HG03520 (cell line): ENCODE results near the gene FOXD1.
"Not testable (repeated sequence)": the region's sequence is repeated elsewhere in the genome, so short reads cannot be mapped to it uniquely, and the experiment has no call there.

Source experiments
- ATAC-seq: cut with Tn5 transposase; IDR thresholded peaks from one replicate; pipeline ENCODE4 v1.9.1; 2021; ENCODE audit warnings: mild to moderate bottlenecking, moderate library complexity; ENCODE audit not compliant: unreplicated experiment

The FOXD1 gene

GRCh38 chr5:73448463-73449136 is at the start of gene FOXD1:
TSS of gene FOXD1 (minus strand) at chr5:73448777. CDS start at chr5:73448362, 415 bp downstream.
- ATAC-seq, result no peak

DNA sequence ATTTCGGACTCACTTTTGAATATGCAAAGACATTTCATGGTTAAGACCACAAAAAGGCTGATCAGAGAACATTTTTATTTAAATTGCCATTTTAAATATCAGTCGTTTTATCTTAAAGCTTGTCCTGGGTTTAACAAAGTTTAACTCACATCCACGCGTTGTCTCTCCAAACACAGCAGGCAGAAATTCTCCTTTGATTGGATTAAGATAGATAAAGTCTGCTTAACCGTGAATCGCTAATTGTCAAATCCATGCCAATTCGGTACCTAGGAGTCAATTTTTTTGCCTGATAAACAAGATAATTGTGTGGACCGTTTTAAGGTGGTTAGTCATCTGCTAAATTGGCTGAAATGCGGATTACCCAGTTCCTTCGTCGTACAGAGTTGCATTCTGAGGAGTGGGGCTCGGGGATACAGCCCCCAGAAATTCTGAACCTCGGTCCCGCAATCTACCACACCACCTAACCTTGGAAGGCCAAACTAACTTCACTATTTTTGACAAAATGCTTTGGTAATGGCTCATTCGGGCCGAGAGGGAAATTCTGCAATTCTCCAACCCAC is 49.0 kb upstream of the FOXD1 start:
- no peak for ATAC-seq

DNA sequence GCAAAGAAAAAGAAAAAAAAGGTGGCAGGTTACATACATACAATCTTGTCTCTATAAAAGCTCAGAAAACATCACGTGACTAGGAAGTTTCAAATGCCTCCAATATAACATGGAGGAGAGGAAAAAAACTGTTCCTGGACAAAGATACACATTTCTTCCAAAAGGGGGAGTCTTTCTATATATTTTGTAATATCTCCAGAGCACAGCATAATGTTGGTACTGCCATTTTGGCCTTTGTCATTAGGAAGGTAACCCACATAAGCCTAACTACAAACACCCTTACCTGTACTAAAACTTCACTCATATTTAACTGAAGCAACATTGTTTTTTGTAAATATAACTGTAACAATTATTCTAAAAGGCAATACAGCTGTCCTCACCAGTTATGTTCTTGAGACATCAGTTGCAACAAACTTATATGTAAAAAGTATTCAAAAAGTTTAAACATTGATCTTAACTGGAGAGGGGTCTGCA is 48.4 kb upstream of the FOXD1 start:
- no peak for ATAC-seq

DNA sequence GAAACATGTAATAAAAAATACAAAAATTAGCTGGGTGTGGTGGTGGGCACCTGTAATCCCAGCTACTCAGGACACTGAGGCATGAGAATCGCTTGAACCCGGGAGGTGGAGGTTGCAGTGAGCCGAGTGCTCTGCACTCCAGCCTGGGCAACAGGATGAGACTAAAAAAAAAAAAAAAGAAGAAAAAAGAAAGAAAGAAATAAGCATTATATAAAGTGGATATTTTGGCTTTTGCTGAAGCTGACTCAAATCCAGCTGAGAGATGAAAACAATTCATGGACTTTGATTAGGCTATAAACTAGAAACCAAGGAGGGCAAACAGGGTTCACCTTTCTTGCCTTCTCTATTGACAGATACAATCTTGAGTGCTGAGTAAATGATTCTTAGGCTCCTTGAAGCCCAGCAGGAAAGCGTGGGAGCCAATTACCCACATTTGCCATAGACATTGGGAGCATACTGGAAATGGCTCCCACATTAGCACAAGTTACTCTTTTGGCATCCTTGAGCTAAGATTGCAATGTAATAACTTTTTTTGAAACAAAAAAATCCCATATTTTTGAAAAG is 47.3 kb upstream of the FOXD1 start:
- ATAC-seq, result no peak

DNA sequence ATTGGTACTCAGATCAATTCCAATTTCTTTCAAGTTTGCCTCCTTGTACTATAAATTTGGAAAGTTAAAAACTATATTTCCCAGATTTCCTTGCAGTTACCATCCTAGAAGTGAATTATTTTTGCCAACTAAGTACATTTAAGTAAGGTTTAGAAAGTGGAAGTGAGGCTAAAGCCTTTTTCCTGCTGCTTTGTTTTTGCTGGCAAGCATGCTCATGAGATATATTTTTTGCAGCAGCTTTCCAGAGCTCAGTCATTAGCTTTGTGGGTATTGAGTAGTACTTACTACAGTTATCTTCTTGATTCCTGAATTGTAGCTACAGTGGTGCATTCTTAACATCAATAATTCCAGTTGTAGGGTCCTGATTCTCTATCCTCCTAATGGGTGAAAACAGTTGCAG is 46.1 kb upstream of the FOXD1 start:
- no peak for ATAC-seq

- ATAC-seq, result no peak
Observed at GRCh38 chr5:73493421-73493820, 44.8 kb upstream of the FOXD1 start.

DNA sequence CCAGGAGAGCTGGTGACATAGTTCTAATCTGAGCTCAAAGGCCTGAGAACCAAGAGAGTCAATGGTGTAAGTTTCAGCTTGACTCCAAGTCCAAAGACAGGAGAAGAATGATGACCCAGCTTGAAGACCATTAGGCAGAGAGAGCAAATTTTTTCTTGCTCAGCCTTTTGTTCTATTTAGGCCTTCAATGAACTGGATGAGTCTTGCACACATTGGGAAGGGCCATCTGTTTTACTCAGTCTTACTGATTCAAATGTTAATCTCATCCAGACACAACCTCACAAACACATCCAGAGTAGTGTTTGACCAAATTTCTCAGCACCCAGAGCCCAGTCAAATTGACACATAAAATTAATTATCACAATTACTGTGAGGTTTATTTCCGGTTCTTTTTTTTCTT is 42.6 kb upstream of the FOXD1 start:
- ATAC-seq, result no peak

DNA sequence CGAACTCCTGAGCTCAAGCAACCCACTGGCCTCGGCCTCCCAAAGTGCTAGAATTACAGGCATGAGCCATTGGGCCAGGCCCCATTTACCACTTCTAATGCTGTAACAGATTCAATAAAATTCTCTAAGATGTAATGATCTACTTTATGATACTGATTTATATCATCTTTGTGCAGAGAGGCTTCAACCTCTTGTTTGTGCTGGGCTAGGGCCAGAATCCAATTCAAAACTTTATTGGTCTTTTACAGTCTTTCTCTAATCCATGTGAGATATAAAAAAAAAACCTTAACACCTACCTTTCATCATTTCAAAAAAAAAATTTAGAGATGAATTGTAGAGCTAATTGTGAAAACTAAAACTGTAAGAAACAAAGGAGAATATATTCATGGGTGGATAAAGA is 41.5 kb upstream of the FOXD1 start:
- ATAC-seq, result no peak

DNA sequence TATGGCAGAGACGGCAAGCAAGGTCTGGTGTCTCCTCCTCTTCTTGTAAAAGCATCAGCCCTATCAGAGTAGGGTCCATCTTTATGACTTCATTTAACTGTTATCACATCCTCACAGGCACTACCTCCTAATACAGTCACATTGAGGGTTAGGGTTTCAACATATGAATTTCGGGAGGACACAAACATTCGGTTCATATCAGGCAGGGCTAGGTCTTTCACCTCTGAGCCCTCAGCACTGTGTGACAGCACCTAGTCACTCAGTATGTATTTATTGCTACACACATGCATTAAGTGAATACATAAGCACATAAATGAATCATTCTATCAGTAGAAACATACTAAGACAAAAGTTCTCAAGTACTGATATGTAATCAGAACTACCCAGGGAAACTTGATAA is 40.2 kb upstream of the FOXD1 start:
- ATAC-seq, result no peak

DNA sequence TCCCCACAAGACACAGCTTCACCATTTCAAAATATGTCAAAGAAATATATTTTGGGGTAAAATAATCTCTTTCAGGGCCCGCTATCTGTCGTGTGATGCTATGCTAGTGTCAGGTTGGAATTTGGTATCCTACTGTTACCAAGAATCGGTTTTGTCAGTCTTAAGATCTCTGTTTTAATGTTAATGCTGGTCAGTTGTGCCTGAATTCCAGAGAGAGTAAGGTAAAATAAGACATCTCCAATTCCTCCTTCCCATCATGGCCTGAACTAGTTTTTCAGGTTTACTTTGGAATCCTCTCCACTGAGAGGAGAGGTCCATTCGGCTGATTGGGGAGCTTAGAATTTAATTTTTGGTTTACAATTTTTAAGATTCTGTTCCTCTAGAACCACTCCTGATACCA is 39.2 kb upstream of the FOXD1 start:
- ATAC-seq, result no peak

- ATAC-seq, result not testable (repeated sequence)
Observed at GRCh38 chr5:73487257-73487656, 38.7 kb upstream of the FOXD1 start.

DNA sequence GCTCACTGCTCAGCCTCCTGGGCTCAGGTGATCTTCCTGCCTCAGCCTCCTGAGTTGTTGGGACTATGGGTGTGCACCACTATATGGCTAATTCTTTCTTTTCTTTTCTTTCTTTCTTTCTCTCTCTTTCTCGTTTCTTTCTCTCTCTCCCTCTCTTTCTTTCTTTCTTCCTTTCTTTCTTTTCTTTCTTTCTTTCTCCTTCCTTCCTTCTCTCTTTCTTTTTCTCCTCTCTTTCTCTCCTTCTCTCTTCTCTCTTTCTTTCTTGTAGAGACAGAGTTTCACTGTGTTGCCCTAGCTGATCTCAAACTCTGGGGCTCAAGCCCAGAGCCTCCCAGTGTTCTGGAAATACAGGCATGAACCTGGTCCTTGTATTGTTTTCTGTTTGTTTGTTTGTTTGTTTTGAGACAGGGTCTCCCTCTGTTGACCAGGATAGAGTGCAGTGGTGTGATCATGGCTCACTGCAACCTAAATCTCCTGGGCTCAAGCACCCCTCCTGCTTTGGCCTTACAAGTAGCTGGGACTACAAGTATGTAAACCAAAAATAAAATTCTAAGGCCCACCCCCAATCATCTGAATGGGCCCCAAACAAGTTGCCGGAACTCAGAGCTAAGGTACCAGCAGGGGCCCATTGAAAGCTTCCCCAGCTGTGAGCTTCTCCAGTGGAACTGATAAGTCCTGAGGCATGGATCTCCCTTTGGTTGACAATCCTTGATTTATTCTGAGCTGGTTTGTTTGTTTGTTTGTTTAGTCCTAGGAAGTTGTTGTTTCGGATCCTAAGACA is 37.7 kb upstream of the FOXD1 start:
- no peak for ATAC-seq

- no peak for ATAC-seq
Observed at GRCh38 chr5:73485715-73486114, 37.1 kb upstream of the FOXD1 start.

DNA sequence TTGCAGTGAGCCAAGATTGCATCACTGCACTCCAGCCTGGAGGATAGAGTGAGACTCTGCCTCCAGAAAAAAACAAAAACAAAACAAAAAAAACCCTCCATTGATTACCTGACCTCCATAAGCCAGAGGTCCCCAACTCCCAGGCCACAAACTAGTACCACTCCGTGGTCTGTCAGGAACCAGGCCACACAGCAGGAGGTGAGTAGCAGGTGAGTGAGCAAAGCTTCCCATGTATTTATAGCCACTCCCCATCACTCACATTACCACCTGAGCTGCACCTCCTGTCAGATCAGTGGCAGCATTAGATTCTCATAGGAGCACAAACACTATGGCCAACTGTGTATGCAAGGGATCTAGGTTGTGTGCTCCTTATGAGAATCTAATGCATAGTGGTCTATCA is 35.9 kb upstream of the FOXD1 start:
- no peak for ATAC-seq

GRCh38 chr5:73483676-73484075 is 35.1 kb upstream of the FOXD1 start:
- ATAC-seq, result no peak

GRCh38 chr5:73482383-73483136 is 34.0 kb upstream of the FOXD1 start:
- ATAC-seq, result no peak

DNA sequence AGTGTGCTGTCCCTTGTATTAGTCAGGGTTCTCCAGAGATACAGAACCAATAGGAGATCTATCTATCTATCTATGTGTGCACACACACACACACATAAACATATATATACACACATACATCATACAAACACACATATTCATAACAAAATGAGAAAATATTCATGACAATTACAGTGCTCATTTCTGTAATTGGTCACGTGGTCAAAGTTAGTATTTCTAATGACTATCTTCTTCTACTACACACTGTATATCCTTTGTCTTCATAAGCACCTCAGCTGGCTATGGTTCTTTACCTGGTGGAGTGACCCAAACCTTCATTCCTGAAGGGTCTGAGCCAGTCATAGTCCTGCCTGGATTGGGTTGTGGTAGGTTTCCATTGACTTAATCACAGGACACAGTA is 31.9 kb upstream of the FOXD1 start:
- ATAC-seq, result no peak

- no peak for ATAC-seq
Observed at GRCh38 chr5:73472116-73472515, 23.5 kb upstream of the FOXD1 start.

DNA sequence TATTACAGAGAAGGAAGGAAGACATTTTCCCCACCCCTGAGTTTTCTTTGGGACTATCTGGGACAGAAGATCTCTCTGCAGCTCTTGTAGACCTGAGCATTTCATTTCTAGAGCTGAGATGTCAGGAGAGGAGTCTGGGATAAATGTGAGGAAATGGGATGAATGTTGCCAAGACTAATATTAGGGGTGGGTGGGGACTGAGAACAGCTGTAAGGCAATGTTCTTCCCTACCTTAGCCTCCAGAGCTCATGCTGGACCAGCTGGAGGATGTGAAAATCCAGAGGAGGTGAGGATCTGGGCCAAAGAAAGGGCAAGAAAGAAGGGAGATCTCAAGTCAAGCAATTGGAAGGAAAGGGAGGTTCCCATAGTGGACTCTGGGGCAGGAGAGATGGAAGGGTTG is 23.1 kb upstream of the FOXD1 start:
- no peak for ATAC-seq

DNA sequence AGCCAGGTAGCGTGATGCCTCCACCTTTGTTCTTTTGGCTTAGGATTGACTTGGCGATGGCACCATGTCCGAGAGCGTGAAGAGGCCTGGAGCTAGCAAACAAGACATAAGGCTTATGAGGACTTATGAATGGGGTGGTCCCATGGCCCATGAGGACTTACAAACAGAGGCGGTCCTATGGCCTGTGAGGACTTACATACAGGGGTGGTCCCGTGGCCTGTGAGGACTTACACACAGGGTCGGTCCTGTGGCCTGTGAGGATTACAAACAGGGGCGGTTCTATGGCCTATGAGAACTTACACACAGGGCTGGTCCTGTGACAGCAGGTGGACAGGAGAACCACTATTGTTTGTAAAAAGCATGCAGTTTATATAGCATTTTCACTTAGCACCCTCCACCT is 21.3 kb upstream of the FOXD1 start:
- no peak for ATAC-seq

DNA sequence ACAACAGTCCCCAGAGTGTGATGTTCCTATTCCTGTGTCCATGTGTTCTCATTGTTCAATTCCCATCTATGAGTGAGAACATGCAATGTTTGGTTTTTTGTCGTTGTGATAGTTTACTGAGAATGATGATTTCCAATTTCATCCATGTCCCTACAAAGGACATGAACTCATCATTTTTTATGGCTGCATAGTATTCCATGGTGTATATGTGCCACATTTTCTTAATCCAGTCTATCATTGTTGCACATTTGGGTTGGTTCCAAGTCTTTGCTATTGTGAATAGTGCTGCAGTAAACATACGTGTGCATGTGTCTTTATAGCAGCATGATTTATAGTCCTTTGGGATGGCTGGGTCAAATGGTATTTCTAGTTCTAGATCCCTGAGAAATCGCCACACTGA is 20.1 kb upstream of the FOXD1 start:
- ATAC-seq, result not testable (repeated sequence)
